ENCODE results near the gene HABP2.

HABP2 gene

GRCh38 chr10:113572520-113573290, 19.9 kb downstream of the HABP2 start:
- Histone ChIP-seq H3K9me3 (replicated peaks in 1 of 11) (no peaks in the 10 kb centered on the region), H3K9ac (no peak overlapping the region), H3K27ac (no peak overlapping the region), H3K36me3 (no peaks in the 10 kb centered on the region), H3K4me1 (no peaks in the 10 kb centered on the region), H4K20me1 (0 out of 22 replicates have a peak, but pooled peaks cover 0 to 4% (median 0%) of the 10 kb centered on the region in 11 experiments), H3K4me3 (no peak overlapping the region), H3K27me3 (no peaks in the 10 kb centered on the region), H3K4me2 (no peak overlapping the region)
- no peak for TF ChIP-seq Cebpa-rat (IDR thresholded peaks at IDR 0.05)

DNA sequence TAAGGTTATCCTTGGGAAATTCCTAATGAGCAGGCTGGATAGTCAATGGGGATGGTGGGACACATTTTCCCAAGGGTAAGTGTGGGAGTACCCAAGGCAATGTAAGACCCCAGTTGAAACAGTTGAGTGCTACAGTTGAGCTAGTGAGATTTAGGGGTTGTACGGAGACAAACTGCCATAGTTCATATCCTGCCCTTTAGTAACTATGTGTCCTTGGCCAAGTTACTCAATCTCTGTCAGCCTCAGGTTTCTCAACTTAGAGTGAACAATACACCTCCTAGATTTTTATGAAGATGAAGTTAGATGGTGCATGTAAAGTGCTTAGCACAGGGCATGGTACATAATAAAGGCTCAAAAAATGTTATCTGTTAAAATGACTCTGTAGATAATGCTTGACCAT, 20.5 kb downstream of the HABP2 start:
- H3K9ac ChIP-seq: no peak overlapping the region

GRCh38 chr10:113576852-113577251, 24.0 kb downstream of the HABP2 start:
- no peaks in the 10 kb centered on the region for H3K9me3 ChIP-seq (replicated peaks in 1 of 11)
- no peaks in the 10 kb centered on the region for H3K4me1 ChIP-seq
- no peak overlapping the region for H3K9ac ChIP-seq
- no peak overlapping the region for H3K4me3 ChIP-seq
- no peak overlapping the region for H3K27ac ChIP-seq
- no peak for TF ChIP-seq Cebpa-rat (IDR thresholded peaks at IDR 0.05)
- no peaks in the 10 kb centered on the region for H3K27me3 ChIP-seq
- H3K36me3 ChIP-seq: no peaks in the 10 kb centered on the region
- no peak overlapping the region for H3K4me2 ChIP-seq
- 0 out of 22 replicates have a peak, but pooled peaks cover 0 to 4% (median 0%) of the 10 kb centered on the region in 11 experiments for H4K20me1 ChIP-seq

More for the DNA sequence above, 20.5 kb downstream of the HABP2 start:
- Histone ChIP-seq H3K27ac (no peak overlapping the region), H3K4me3 (no peak overlapping the region), H4K20me1 (0 out of 22 replicates have a peak, but pooled peaks cover 0 to 4% (median 0%) of the 10 kb centered on the region in 11 experiments), H3K27me3 (no peaks in the 10 kb centered on the region), H3K4me1 (no peaks in the 10 kb centered on the region), H3K9me3 (replicated peaks in 1 of 11) (no peaks in the 10 kb centered on the region), H3K36me3 (no peaks in the 10 kb centered on the region), H3K4me2 (no peak overlapping the region)
- TF ChIP-seq Cebpa-rat (IDR thresholded peaks at IDR 0.05): no peak

DNA sequence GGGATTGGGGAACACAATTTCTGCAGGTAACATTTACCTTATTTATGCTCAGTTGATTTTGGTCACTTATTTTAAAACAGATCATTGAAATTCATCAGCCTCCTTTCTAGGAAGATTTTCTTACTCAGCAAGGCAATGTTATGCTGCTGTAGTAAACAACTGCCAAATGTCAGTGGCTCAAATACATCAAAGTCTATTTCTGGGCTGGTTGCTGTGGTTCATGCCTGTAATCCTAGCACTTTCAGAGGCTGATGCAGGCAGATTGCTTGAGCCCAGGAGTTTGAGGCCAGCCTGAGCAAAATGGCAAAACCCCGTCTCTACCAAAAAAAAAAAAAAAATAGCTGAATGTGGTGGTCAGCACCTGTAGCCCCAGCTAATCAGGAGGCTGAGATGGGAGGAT, 25.9 kb downstream of the HABP2 start:
- Histone ChIP-seq H3K4me2 (no peak overlapping the region), H3K4me1 (no peaks in the 10 kb centered on the region), H3K36me3 (no peaks in the 10 kb centered on the region), H3K9me3 (replicated peaks in 1 of 11) (no peaks in the 10 kb centered on the region), H3K27ac (no peak overlapping the region), H3K4me3 (no peak overlapping the region), H4K20me1 (0 out of 22 replicates have a peak, but pooled peaks cover 0 to 4% (median 0%) of the 10 kb centered on the region in 11 experiments), H3K9ac (no peak overlapping the region), H3K27me3 (no peaks in the 10 kb centered on the region)
- TF ChIP-seq Cebpa-rat (IDR thresholded peaks at IDR 0.05): no peak

- Histone ChIP-seq H3K27me3 (no peaks in the 10 kb centered on the region), H3K4me1 (no peaks in the 10 kb centered on the region), H3K9ac (no peak overlapping the region), H3K4me3 (no peak overlapping the region), H3K9me3 (replicated peaks in 1 of 11) (no peaks in the 10 kb centered on the region), H4K20me1 (0 out of 22 replicates have a peak, but pooled peaks cover 0 to 4% (median 0%) of the 10 kb centered on the region in 11 experiments), H3K36me3 (no peaks in the 10 kb centered on the region), H3K27ac (no peak overlapping the region), H3K4me2 (no peak overlapping the region)
- no peak for TF ChIP-seq Cebpa-rat (IDR thresholded peaks at IDR 0.05)
Measured at GRCh38 chr10:113581092-113581491, 28.2 kb downstream of the HABP2 start.

DNA sequence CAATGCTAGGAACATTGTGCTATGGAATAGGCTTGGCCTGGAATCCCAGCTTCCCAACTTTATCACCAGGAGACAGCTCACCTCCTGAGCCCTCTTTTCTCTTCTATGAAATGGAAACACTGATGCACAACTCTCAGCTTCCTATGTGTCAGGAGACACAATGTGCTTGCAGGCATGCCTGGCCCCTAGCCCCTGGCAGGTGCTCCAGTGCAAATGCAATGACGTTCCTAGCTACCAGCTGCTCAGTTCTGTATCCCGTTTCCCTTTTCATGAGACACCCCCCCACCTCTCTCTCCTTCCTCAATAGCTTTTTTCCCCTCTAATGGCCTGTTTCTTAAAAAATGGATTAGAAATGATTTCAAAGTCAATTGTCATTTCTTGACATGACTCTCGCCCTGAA, 30.7 kb downstream of the HABP2 start:
- Histone ChIP-seq H3K9me3 (replicated peaks in 1 of 11) (no peaks in the 10 kb centered on the region), H3K4me2 (no peak overlapping the region), H3K36me3 (no peaks in the 10 kb centered on the region), H3K9ac (no peak overlapping the region), H3K27me3 (no peaks in the 10 kb centered on the region), H3K27ac (no peak overlapping the region), H3K4me1 (no peaks in the 10 kb centered on the region), H4K20me1 (no peaks in the 10 kb centered on the region), H3K4me3 (no peak overlapping the region)
- TF ChIP-seq Cebpa-rat (IDR thresholded peaks at IDR 0.05): no peak

DNA sequence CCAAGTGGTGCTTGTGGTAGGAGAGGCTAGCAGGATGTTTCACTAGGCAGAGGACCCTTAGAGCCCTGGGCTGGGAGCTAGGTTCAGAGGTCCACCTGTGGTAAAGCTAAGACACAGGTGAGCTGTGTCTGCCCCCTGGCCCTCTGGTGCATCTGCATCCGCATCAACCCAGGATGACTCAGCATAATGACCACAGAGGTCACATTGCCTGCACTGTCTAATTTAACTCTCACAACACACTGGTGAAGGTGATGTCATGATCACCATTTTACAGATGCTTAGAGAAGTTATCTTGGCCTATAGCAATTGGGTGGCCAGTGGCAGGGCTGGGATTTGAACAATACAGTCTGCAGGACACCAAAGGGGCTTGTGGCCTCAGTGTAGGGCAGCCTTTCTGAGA, 33.1 kb downstream of the HABP2 start:
- no peaks in the 10 kb centered on the region for H3K27me3 ChIP-seq
- H3K27ac ChIP-seq: no peak overlapping the region
- no peak overlapping the region for H3K9ac ChIP-seq
- H3K4me2 ChIP-seq: no peak overlapping the region
- peaks cover 0 to 6% (median 0%) of the 10 kb centered on the region in 10 experiments; a peak in 3 of 20 replicates for H3K4me1 ChIP-seq
- no peaks in the 10 kb centered on the region for H3K36me3 ChIP-seq
- no peak overlapping the region for H3K4me3 ChIP-seq
- no peak for TF ChIP-seq Cebpa-rat (IDR thresholded peaks at IDR 0.05)
- H4K20me1 ChIP-seq: no peaks in the 10 kb centered on the region
- no peaks in the 10 kb centered on the region for H3K9me3 ChIP-seq (replicated peaks in 1 of 11)

GRCh38 chr10:113589201-113589770, 36.4 kb downstream of the HABP2 start:
- Histone ChIP-seq H3K4me1 (peaks cover 0 to 6% (median 0%) of the 10 kb centered on the region in 10 experiments; a peak in 3 of 20 replicates), H3K4me3 (no peak overlapping the region), H3K36me3 (no peaks in the 10 kb centered on the region), H3K27ac (no peak overlapping the region), H3K27me3 (no peaks in the 10 kb centered on the region), H4K20me1 (no peaks in the 10 kb centered on the region), H3K9ac (no peak overlapping the region), H3K4me2 (no peak overlapping the region), H3K9me3 (replicated peaks in 1 of 11) (no peaks in the 10 kb centered on the region)
- no peak for TF ChIP-seq Cebpa-rat (IDR thresholded peaks at IDR 0.05)

- H3K4me1 ChIP-seq: peaks cover 0 to 9% (median 3%) of the 10 kb centered on the region in 10 experiments; a peak in 11 of 20 replicates
- H3K27ac ChIP-seq: no peak overlapping the region
- no peaks in the 10 kb centered on the region for H3K36me3 ChIP-seq
- no peak for TF ChIP-seq Cebpa-rat (IDR thresholded peaks at IDR 0.05)
- no peaks in the 10 kb centered on the region for H3K27me3 ChIP-seq
- H3K9ac ChIP-seq: no peak overlapping the region
- H3K4me3 ChIP-seq: no peak overlapping the region
- no peaks in the 10 kb centered on the region for H4K20me1 ChIP-seq
- H3K4me2 ChIP-seq: 0 out of 22 replicates have a peak overlapping the region, but pooled peaks of 2 of the 11 experiments have one; percentile 9
- no peaks in the 10 kb centered on the region for H3K9me3 ChIP-seq (replicated peaks in 1 of 11)
Measured at GRCh38 chr10:113590581-113590980, 37.7 kb downstream of the HABP2 start.

Data from BLaER1 treated with 17β-estradiol and CSF1 and Interleukin-3, amounts not matched to agents 10 nM and 100 nM (cell line).